BE2C (cell line): ENCODE results near the gene GNPDA2.

Experiments used
- DNase-seq: peaks from one replicate; pipeline ENCODE4 v3.0.0-alpha.2; 2020
- H3K27me3 ChIP-seq: fragments of 250-450 bp; sonication (Bioruptor Pico); 2 replicates; pipeline ENCODE4 v1.5.1; 2020; ENCODE audit warnings: mild to moderate bottlenecking
- H3K36me3 ChIP-seq: fragments of 250-450 bp; sonication (Bioruptor Pico); 2 replicates; pipeline ENCODE4 v1.5.1; 2020; ENCODE audit warnings: mild to moderate bottlenecking
- H3K4me1 ChIP-seq: fragments of 250-450 bp; sonication (Bioruptor Pico); 2 replicates; pipeline ENCODE4 v1.5.1; 2020
- H3K4me3 ChIP-seq: 2 replicates; pipeline ENCODE4 v1.5.1; 2011; ENCODE audit warnings: low read depth, low read length
- H3K9me3 ChIP-seq: fragments of 250-450 bp; sonication (Bioruptor Pico); 2 replicates; pipeline ENCODE4 v1.5.1; 2020
- CTCF ChIP-seq: IDR thresholded peaks from 2 replicates; pipeline ENCODE4 v1.5.1; 2012; ENCODE audit warnings: mild to moderate bottlenecking, low read depth, low read length

Gene GNPDA2

DNA sequence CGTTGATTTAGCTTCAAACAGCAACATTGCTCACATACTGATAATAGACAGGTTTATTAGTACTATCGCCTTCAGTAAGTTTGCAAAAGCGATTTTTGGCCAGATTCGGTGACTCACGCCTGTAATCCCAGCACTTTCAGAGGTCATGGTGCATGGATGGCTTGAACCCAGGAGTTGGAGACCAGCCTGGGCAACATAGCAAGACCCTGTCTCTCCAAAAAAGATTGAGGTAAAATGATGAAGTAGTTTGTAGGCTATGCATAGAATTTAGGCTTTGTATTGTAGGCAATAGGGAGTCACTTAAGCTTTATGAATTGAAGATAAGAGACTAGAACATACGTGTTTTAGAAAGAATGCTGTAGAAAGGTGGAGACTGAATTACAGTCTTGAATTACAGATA is 1.1 kb upstream of the GNPDA2 start:
- no peak for DNase-seq
- Histone ChIP-seq H3K27me3 (no peaks in the 10 kb centered on the region), H3K4me1 (no peaks in the 10 kb centered on the region), H3K36me3 (no peaks in the 10 kb centered on the region), H3K4me3 (no peak overlapping the region), H3K9me3 (no peaks in the 10 kb centered on the region)
- TF ChIP-seq CTCF: no peak

DNA sequence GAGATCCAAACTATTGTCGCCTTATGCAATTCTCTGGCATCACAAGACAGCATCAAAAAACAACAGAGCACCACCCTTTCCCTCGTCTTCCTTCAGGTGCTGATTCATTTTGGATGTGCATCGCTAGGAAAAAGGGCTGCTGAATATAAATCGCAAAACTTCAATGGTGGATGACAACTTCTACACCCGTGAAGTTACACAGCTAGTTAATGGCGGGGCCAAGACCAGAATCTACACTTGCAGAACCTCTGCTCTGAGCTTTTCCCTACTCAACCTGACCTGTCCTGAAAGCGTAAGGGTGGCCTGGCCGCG is 674 bp downstream of the GNPDA2 start:
- H3K4me3 ChIP-seq: peak overlapping the region; percentile 94
- H3K27me3 ChIP-seq: no peaks in the 10 kb centered on the region
- no peaks in the 10 kb centered on the region for H3K4me1 ChIP-seq
- DNase-seq: no peak
- no peaks in the 10 kb centered on the region for H3K9me3 ChIP-seq
- no peaks in the 10 kb centered on the region for H3K36me3 ChIP-seq
- no peak for TF ChIP-seq CTCF

GRCh38 chr4:44725166-44725565 is 1.2 kb downstream of the GNPDA2 start:
- H3K4me3 ChIP-seq: peak overlapping the region; percentile 94
- peaks cover under 1% of the 10 kb centered on the region; the same call in 1 of the 2 replicates for H3K4me1 ChIP-seq
- no peak for TF ChIP-seq CTCF
- H3K9me3 ChIP-seq: no peaks in the 10 kb centered on the region
- no peaks in the 10 kb centered on the region for H3K36me3 ChIP-seq
- no peaks in the 10 kb centered on the region for H3K27me3 ChIP-seq
- DNase-seq: no peak

DNA sequence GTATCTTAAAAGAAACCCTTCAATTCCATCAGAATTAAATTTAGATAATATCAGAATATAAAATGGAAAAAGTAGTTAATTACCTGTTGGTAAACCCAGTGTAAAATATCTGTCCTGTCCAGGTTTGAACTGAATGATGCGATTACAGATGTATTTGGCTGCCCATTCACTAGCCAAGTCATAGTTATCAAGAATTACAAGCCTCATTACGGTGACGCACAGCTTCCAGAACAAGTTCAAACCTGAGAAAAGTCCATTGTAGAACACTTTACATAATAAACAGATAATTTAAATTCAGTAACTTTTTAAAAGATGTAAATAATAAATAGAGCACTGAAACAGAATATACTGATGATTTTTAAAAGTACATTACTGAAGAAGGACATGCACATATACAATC is 4.4 kb downstream of the GNPDA2 start:
- no peak overlapping the region for H3K4me3 ChIP-seq
- H3K9me3 ChIP-seq: no peaks in the 10 kb centered on the region
- H3K36me3 ChIP-seq: no peaks in the 10 kb centered on the region
- H3K27me3 ChIP-seq: no peaks in the 10 kb centered on the region
- no peak for TF ChIP-seq CTCF
- no peak for DNase-seq
- peaks cover 3% of the 10 kb centered on the region; the same call in 1 of the 2 replicates for H3K4me1 ChIP-seq

DNA sequence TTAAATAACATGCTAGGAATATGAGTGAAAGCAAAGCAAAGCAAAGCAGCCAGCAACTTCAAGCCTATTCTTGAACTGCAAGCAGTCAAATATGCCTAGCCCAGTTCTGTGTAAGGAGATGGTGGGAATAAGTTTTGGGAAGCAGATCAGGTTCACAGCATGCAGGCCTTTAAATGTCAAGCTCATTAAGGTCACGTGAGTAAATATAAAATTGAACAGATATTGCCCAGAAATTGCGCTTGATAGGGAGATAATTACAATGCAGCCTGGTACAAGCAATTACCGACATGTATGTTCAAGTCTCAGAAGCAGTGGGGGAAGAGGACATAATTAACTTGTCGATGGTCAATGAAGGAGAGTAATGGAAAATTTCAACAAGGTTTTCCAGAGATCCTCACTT is 6.0 kb downstream of the GNPDA2 start:
- TF ChIP-seq CTCF: no peak
- DNase-seq: no peak
- Histone ChIP-seq H3K36me3 (no peaks in the 10 kb centered on the region), H3K27me3 (no peaks in the 10 kb centered on the region), H3K4me1 (peaks cover 3% of the 10 kb centered on the region; the same call in 1 of the 2 replicates), H3K4me3 (no peak overlapping the region), H3K9me3 (no peaks in the 10 kb centered on the region)

DNA sequence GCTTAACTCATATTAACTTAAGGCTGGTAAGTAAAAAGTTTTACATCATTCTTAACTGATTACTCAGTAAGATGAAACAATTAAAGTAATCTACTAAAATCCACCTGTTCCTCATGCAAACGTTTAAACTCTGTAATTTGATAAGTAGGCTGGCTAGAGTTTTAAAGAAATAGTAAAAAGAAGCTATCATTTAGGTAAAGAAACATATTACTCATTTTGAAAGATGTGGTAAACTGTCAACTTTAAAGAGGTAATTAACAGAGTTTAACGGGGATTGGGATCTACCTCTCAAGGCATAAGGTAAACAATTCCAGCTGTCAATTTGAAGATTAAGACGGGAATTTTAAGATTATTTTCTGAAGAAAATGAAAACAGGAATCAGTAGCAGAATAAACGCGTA is 9.8 kb downstream of the GNPDA2 start:
- no peak for DNase-seq
- Histone ChIP-seq H3K36me3 (peaks cover 7% of the 10 kb centered on the region), H3K27me3 (no peaks in the 10 kb centered on the region), H3K4me3 (no peak overlapping the region), H3K4me1 (peaks cover 3% of the 10 kb centered on the region; the same call in 1 of the 2 replicates), H3K9me3 (no peaks in the 10 kb centered on the region)
- no peak for TF ChIP-seq CTCF
